Thyroid gland (tissue), 4 donors: ENCODE results near the gene TPT1.

Experiments
- POLR2A ChIP-seq, 2 donors: fragments of 450-650 bp; IDR thresholded peaks; one replicate each; pipeline ENCODE4 v1.6.1; 2017; ENCODE audit warnings: antibody characterized with exemption in 2 of 2, mild to moderate bottlenecking in 2 of 2, moderate library complexity in 1 of 2
- TF ChIP-seq, protein P1 (sequence below), 6 experiments: fragments of 200-600 bp in 3 of 6; fragments of 450-650 bp in 3 of 6; sonication (generic) in 3 of 6; IDR thresholded peaks; one replicate each; pipeline ENCODE4 v1.5.1; 2016 to 2019; ENCODE audit warnings: antibody characterized with exemption in 6 of 6, mild to moderate bottlenecking in 2 of 6, inconsistent platforms in 1 of 6, moderate library complexity in 1 of 6

GRCh38 chr13:45341034-45341798 is at the start of gene TPT1:
- TF ChIP-seq, protein P1, sequence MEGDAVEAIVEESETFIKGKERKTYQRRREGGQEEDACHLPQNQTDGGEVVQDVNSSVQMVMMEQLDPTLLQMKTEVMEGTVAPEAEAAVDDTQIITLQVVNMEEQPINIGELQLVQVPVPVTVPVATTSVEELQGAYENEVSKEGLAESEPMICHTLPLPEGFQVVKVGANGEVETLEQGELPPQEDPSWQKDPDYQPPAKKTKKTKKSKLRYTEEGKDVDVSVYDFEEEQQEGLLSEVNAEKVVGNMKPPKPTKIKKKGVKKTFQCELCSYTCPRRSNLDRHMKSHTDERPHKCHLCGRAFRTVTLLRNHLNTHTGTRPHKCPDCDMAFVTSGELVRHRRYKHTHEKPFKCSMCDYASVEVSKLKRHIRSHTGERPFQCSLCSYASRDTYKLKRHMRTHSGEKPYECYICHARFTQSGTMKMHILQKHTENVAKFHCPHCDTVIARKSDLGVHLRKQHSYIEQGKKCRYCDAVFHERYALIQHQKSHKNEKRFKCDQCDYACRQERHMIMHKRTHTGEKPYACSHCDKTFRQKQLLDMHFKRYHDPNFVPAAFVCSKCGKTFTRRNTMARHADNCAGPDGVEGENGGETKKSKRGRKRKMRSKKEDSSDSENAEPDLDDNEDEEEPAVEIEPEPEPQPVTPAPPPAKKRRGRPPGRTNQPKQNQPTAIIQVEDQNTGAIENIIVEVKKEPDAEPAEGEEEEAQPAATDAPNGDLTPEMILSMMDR (IDR thresholded peaks at IDR 0.05): peak in 1 of 6 experiments; percentile 2
- TF ChIP-seq POLR2A (IDR thresholded peaks at IDR 0.05): peak; percentile 94 to 95
